SK-N-MC (cell line): Measurements from ENCODE around the gene SEMA4D.

Experiments
- EZH2 ChIP-seq: fragments of 200-600 bp; sonication (generic); IDR thresholded peaks from one replicate; pipeline ENCODE4 v1.6.1; 2017; ENCODE audit warnings: antibody characterized with exemption
- FOXP2 ChIP-seq: optimal IDR thresholded peaks from 2 replicates; pipeline ENCODE3; 2011; ENCODE audit warnings: mild to moderate bottlenecking, moderate library complexity; ENCODE audit not compliant: insufficient read depth; ENCODE audit errors: extremely low read length, control extremely low read depth
- POLR2AphosphoS5 ChIP-seq: IDR thresholded peaks from 2 replicates; pipeline ENCODE4 v1.6.1; 2012; ENCODE audit warnings: mild to moderate bottlenecking, low read depth, low read length, borderline replicate concordance

- TF ChIP-seq EZH2 = no peak
- no peak for TF ChIP-seq POLR2AphosphoS5
- no peak for TF ChIP-seq FOXP2
Observed at GRCh38 chr9:89390578-89391116, 107.3 kb downstream of the SEMA4D start.
